ENCODE measurements around the gene BANF2. TPM values are rescaled to one million over a fixed set of nuclear protein-coding genes. Genes with fewer than 3 reads are reported as not detected.

Gene BANF2
- total RNA-seq, 1 experiment from 2014 or later, result not detected

- no TSS peak for BruUV-seq (replicated peaks)
- H3F3A ChIP-seq (ENCODE audit: low read length, unreplicated experiment), result no peaks in the 10 kb centered on the region
- no peak overlapping the region for H2AFZ ChIP-seq (ENCODE audit: low read length)
- peaks cover 62% of the 10 kb centered on the region for H4K20me1 ChIP-seq (ENCODE audit: low read length)
- peaks cover 19% of the 10 kb centered on the region for H3K4me1 ChIP-seq (ENCODE audit: insufficient read depth, low read length)
- ChIA-PET CTCF (no interaction called here), POLR2A (ENCODE audit: unreplicated experiment) (interaction anchor here (0.6 kb wide), 1 partner anchor 323 kb away, joined by 3 read pairs; no protein-coding TSS in a partner anchor)
- intact Hi-C loops (cut with micrococcal nuclease), result no loop called here
- ATAC-seq (no peak), DNase-seq (no peak)
- peaks cover 41% of the 10 kb centered on the region for H3K36me3 ChIP-seq (ENCODE audit: low read depth, low read length)
- TF ChIP-seq EZH2phosphoT487 (IDR thresholded peaks at IDR 0.05; ENCODE audit: borderline replicate concordance, low read length) (no peak), CTCF (conservative IDR thresholded peaks at IDR 0.05; ENCODE audit: low read depth, low read length) (no peak), EZH2 (IDR thresholded peaks at IDR 0.05; ENCODE audit: low read length, unreplicated experiment) (no peak)
- no peak overlapping the region for H3K4me3 ChIP-seq (ENCODE audit: low read length)
- no peaks in the 10 kb centered on the region for H3K27me3 ChIP-seq (ENCODE audit: low read length)
- no peak overlapping the region for H3K27ac ChIP-seq (ENCODE audit: low read length)
- H3K9ac ChIP-seq (ENCODE audit: low read length), result no peak overlapping the region
- H3K9me2 ChIP-seq (replicated peaks; ENCODE audit: low read length), result no peaks in the 10 kb centered on the region
- H3K79me2 ChIP-seq (ENCODE audit: low read length), result peaks cover 100% of the 10 kb centered on the region
- no peak overlapping the region for H3K4me2 ChIP-seq (ENCODE audit: low read length)
- H3K9me3 ChIP-seq (ENCODE audit: low read length), result no peaks in the 10 kb centered on the region
Measured at GRCh38 chr20:17675519-17676377, 24.0 kb upstream of the BANF2 start.

GRCh38 chr20:17676378-17676759, 23.4 kb upstream of the BANF2 start:
- Histone ChIP-seq H2AFZ (ENCODE audit: low read length) (no peak overlapping the region), H3K4me2 (ENCODE audit: low read length) (no peak overlapping the region), H3K4me3 (ENCODE audit: low read length) (no peak overlapping the region), H3K9me3 (ENCODE audit: low read length) (no peaks in the 10 kb centered on the region), H3K4me1 (ENCODE audit: insufficient read depth, low read length) (peaks cover 19% of the 10 kb centered on the region), H3K27ac (ENCODE audit: low read length) (no peak overlapping the region), H3K36me3 (ENCODE audit: low read depth, low read length) (peaks cover 39% of the 10 kb centered on the region), H3K79me2 (ENCODE audit: low read length) (peaks cover 96% of the 10 kb centered on the region), H3K27me3 (ENCODE audit: low read length) (no peaks in the 10 kb centered on the region), H3F3A (ENCODE audit: low read length, unreplicated experiment) (no peaks in the 10 kb centered on the region), H4K20me1 (ENCODE audit: low read length) (peaks cover 64% of the 10 kb centered on the region), H3K9me2 (replicated peaks; ENCODE audit: low read length) (no peaks in the 10 kb centered on the region), H3K9ac (ENCODE audit: low read length) (no peak overlapping the region)
- POLR2A ChIA-PET (ENCODE audit: unreplicated experiment), result no interaction called here
- ATAC-seq (no peak), DNase-seq (no peak)
- CTCF ChIA-PET, result no interaction called here
- intact Hi-C loops (cut with micrococcal nuclease), result no loop called here
- no peak for TF ChIP-seq CTCF (conservative IDR thresholded peaks at IDR 0.05; ENCODE audit: low read depth, low read length)
- no peak for TF ChIP-seq EZH2 (IDR thresholded peaks at IDR 0.05; ENCODE audit: low read length, unreplicated experiment)
- TF ChIP-seq EZH2phosphoT487 (IDR thresholded peaks at IDR 0.05; ENCODE audit: borderline replicate concordance, low read length), result no peak
- no TSS peak for BruUV-seq (replicated peaks)

- Histone ChIP-seq H3K4me1 (ENCODE audit: insufficient read depth, low read length) (peaks cover 19% of the 10 kb centered on the region), H3K27me3 (ENCODE audit: low read length) (no peaks in the 10 kb centered on the region), H3K36me3 (ENCODE audit: low read depth, low read length) (peaks cover 34% of the 10 kb centered on the region), H3K9me2 (replicated peaks; ENCODE audit: low read length) (no peaks in the 10 kb centered on the region), H3K9me3 (ENCODE audit: low read length) (no peaks in the 10 kb centered on the region), H3K4me3 (ENCODE audit: low read length) (no peak overlapping the region), H3K27ac (ENCODE audit: low read length) (no peak overlapping the region), H2AFZ (ENCODE audit: low read length) (no peak overlapping the region), H3K4me2 (ENCODE audit: low read length) (no peak overlapping the region), H4K20me1 (ENCODE audit: low read length) (peaks cover 60% of the 10 kb centered on the region), H3F3A (ENCODE audit: low read length, unreplicated experiment) (no peaks in the 10 kb centered on the region), H3K79me2 (ENCODE audit: low read length) (peaks cover 90% of the 10 kb centered on the region), H3K9ac (ENCODE audit: low read length) (no peak overlapping the region)
- ChIA-PET CTCF (interaction anchor here (0.5 kb wide), 1 partner anchor 215 kb away, joined by 3 read pairs; no protein-coding TSS in a partner anchor), POLR2A (ENCODE audit: unreplicated experiment) (interaction anchor here (0.7 kb wide), 1 partner anchor 225 kb away, joined by 3 read pairs; no protein-coding TSS in a partner anchor)
- TF ChIP-seq CTCF (conservative IDR thresholded peaks at IDR 0.05; ENCODE audit: low read depth, low read length) (no peak), EZH2phosphoT487 (IDR thresholded peaks at IDR 0.05; ENCODE audit: borderline replicate concordance, low read length) (no peak), EZH2 (IDR thresholded peaks at IDR 0.05; ENCODE audit: low read length, unreplicated experiment) (no peak)
- DNase-seq (no peak), ATAC-seq (no peak)
- BruUV-seq (replicated peaks), result no TSS peak
- intact Hi-C loops (cut with micrococcal nuclease), result no loop called here
Measured at GRCh38 chr20:17676942-17677341, 22.8 kb upstream of the BANF2 start.

All from PC-3 (cell line).